HEK293 (cell line): ENCODE results near the gene SYNGR1.
"Not testable (repeated sequence)": the region's sequence is repeated elsewhere in the genome, so short reads cannot be mapped to it uniquely, and the experiment has no call there.

Experiments used
- CTCF ChIA-PET: fragments of 350-600 bp; formaldehyde crosslinking; extraction: SDS; loops from one replicate; lab custom pipeline; 2021; ENCODE audit warnings: antibody characterized with exemption; lab: Yijun Ruan, JAX
- POLR2A ChIA-PET: fragments of 300-600 bp; formaldehyde crosslinking; extraction: SDS; loops from one replicate; lab custom pipeline; 2020; ENCODE audit warnings: antibody characterized with exemption, inconsistent platforms; lab: Yijun Ruan, JAX
- H3K27ac ChIP-seq: fragments of 200-500 bp; sonication (Bioruptor generic); 2 replicates; pipeline ENCODE4 v1.5.1; 2014; ENCODE audit warnings: low read depth, low read length, control low read depth, inconsistent platforms; ENCODE audit errors: extremely low read depth
- H3K36me3 ChIP-seq, 2 experiments: fragments of 200-500 bp in 1 of 2; sonication (Bioruptor generic) in 1 of 2; 1 replicate in 1 of 2; 2 replicates in 1 of 2; pipeline ENCODE4 v1.5.1; 2014 to 2017; ENCODE audit warnings: inconsistent platforms in 2 of 2, low read length in 2 of 2; ENCODE audit not compliant: control insufficient read depth in 2 of 2, insufficient read depth in 1 of 2
- H3K4me1 ChIP-seq: fragments of 200-500 bp; sonication (Bioruptor generic); 2 replicates; pipeline ENCODE4 v1.5.1; 2014; ENCODE audit warnings: mild to moderate bottlenecking, low read length, inconsistent platforms; ENCODE audit not compliant: control insufficient read depth, insufficient read depth
- H3K4me3 ChIP-seq: 2 replicates; pipeline ENCODE4 v1.5.1; 2011; ENCODE audit warnings: low read depth, mild to moderate bottlenecking, control low read depth, low read length, moderate library complexity
- H3K9me3 ChIP-seq: fragments of 200-500 bp; sonication (Bioruptor generic); 2 replicates; pipeline ENCODE4 v1.5.1; 2014; ENCODE audit warnings: low read depth, low read length, inconsistent platforms; ENCODE audit not compliant: control insufficient read depth, insufficient read depth
- OVOL3 ChIP-seq: fragments of 450-650 bp; formaldehyde crosslinking; IDR thresholded peaks from 2 replicates; pipeline ENCODE4 v1.5.1; 2016; ENCODE audit warnings: missing biosample characterization, missing genetic modification characterization
- SP7 ChIP-seq: fragments of 450-650 bp; formaldehyde crosslinking; IDR thresholded peaks from 2 replicates; pipeline ENCODE4 v1.5.1; 2016; ENCODE audit warnings: missing biosample characterization, missing genetic modification characterization
- ZBTB48 ChIP-seq: fragments of 450-650 bp; formaldehyde crosslinking; IDR thresholded peaks from 2 replicates; pipeline ENCODE4 v1.5.1; 2016; ENCODE audit warnings: missing biosample characterization, missing genetic modification characterization
- ZNF140 ChIP-seq: fragments of 450-650 bp; formaldehyde crosslinking; IDR thresholded peaks from 2 replicates; pipeline ENCODE4 v1.5.1; 2016; ENCODE audit warnings: missing biosample characterization, missing genetic modification characterization
- ZNF146 ChIP-seq: fragments of 450-650 bp; formaldehyde crosslinking; IDR thresholded peaks from 2 replicates; pipeline ENCODE4 v1.5.1; 2016; ENCODE audit warnings: missing biosample characterization, missing genetic modification characterization
- ZNF2 ChIP-seq: fragments of 450-650 bp; formaldehyde crosslinking; IDR thresholded peaks from 2 replicates; pipeline ENCODE4 v1.5.1; 2016; ENCODE audit warnings: missing biosample characterization, missing genetic modification characterization
- ZNF211 ChIP-seq: fragments of 450-650 bp; formaldehyde crosslinking; IDR thresholded peaks from 2 replicates; pipeline ENCODE4 v1.5.1; 2016; ENCODE audit warnings: low read depth, missing biosample characterization, missing genetic modification characterization
- ZNF514 ChIP-seq: fragments of 450-650 bp; formaldehyde crosslinking; IDR thresholded peaks from 2 replicates; pipeline ENCODE4 v1.5.1; 2016; ENCODE audit warnings: missing biosample characterization, missing genetic modification characterization
- ZNF544 ChIP-seq: fragments of 450-650 bp; formaldehyde crosslinking; IDR thresholded peaks from 2 replicates; pipeline ENCODE4 v1.5.0; 2017; ENCODE audit warnings: missing biosample characterization, missing genetic modification characterization
- ZNF707 ChIP-seq: fragments of 450-650 bp; formaldehyde crosslinking; IDR thresholded peaks from 2 replicates; pipeline ENCODE4 v1.5.1; 2016; ENCODE audit warnings: missing biosample characterization, missing genetic modification characterization
- TF ChIP-seq, protein P1 (sequence below): fragments of 450-650 bp; formaldehyde crosslinking; IDR thresholded peaks from 2 replicates; pipeline ENCODE4 v1.5.1; 2016; ENCODE audit warnings: missing biosample characterization, missing genetic modification characterization, borderline replicate concordance
- TF ChIP-seq, protein P2 (sequence below): fragments of 450-650 bp; formaldehyde crosslinking; conservative IDR thresholded peaks from 2 replicates; pipeline ENCODE4 v1.5.1; 2016; ENCODE audit warnings: low read depth, missing biosample characterization, missing genetic modification characterization
- TF ChIP-seq, protein P3 (sequence below): fragments of 450-650 bp; formaldehyde crosslinking; IDR thresholded peaks from 2 replicates; pipeline ENCODE4 v1.5.1; 2016; ENCODE audit warnings: missing biosample characterization, missing genetic modification characterization

The SYNGR1 gene

DNA sequence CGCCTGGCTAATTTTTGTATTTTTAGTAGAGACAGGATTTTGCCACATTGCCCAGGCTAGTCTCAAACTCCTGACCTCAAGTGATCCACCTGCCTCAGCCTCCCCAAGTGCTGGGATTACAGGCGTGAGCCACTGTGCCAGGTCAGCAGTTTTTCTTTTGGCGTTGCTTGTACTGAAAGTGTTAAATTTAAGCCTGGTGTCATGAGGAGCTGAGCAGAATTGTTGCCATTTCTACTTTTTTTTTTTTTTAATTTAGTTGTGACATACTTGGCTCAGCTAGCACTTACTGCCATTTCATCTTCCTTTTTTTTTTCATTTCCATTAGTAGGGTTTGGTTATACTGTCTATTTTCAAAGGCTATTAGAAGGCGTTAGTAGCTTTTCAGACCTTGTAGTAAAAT lies 60.5 kb downstream of the SYNGR1 start:
- no peak overlapping the region for H3K4me3 ChIP-seq
- no peaks in the 10 kb centered on the region for H3K4me1 ChIP-seq
- TF ChIP-seq ZNF140 (tag by site-specific recombination) (peak; percentile 79), ZNF211 (tag by site-specific recombination) (no peak)
- no peaks in the 10 kb centered on the region for H3K9me3 ChIP-seq
- ChIA-PET POLR2A (no interaction called here), CTCF (interaction anchor here (0.7 to 1.3 kb wide), 3 partner anchors 10 to 119 kb away, joined by 3 to 4 read pairs (median 3); no protein-coding TSS in a partner anchor)
- peaks cover 0 to 13% of the 10 kb centered on the region in 2 experiments; a peak in 1 of 3 replicates for H3K36me3 ChIP-seq
- H3K27ac ChIP-seq, result no peak overlapping the region

DNA sequence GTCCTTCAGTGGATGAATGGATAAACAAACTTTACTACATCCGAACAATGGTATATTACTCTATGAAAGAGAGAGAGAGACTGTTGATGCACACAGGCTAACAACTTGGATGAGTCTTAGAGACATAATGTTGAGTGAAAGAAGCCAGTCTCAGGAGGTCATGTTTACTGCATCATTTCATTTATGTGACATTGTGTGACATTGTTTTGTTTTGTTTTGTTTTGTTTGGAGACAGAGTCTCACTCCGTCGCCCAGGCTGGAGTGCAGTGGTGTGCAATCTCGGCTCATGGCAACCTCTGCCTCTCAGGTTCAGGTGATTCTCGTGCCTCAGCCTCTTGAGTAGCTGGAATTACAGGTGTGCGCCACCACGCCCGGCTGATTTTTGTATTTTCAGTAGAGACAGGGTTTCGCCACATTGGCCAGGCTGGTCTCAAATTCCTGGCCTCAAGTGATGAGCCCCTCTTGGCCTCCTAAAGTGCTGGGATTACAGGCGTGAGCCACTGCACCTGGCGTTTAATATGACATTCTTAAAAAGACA lies 62.1 kb downstream of the SYNGR1 start:
- CTCF ChIA-PET, result not testable (repeated sequence)

DNA sequence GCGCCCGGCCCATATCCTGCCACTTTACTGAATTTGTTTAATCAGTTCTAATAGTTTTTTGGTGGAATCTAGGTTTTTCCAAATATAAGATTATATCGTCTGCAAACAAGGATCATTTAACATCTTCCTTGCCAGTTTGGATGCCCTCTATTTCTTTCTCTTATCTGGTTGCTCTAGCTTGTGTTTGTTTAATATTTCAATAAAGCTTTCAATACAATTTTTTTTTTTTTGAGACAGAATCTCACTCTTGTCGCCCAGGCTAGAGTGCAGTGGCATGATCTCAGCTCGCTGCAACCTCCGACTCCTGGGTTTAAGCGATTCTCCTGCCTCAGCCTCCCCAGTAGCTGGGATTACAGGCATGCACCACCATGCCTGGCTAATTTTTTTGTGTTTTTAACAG lies 63.4 kb downstream of the SYNGR1 start:
- H3K4me3 ChIP-seq, H3K4me1 ChIP-seq, H3K27ac ChIP-seq, H3K9me3 ChIP-seq: not testable (repeated sequence)
- ChIA-PET POLR2A (interaction anchor here (0.7 kb wide), 1 partner anchor 94 kb away, joined by 7 read pairs; the partner anchor contains the start of gene RPL3), CTCF (interaction anchor here (0.9 kb wide), 1 partner anchor 21 kb away, joined by 3 read pairs; no protein-coding TSS in a partner anchor)
- peaks cover 0 to 34% of the 10 kb centered on the region in 2 experiments; a peak in 2 of 3 replicates for H3K36me3 ChIP-seq

More for the DNA sequence above, 62.1 kb downstream of the SYNGR1 start:
- POLR2A ChIA-PET, H3K9me3 ChIP-seq, H3K4me3 ChIP-seq, H3K27ac ChIP-seq, H3K4me1 ChIP-seq: not testable (repeated sequence)
- peaks cover 0 to 22% of the 10 kb centered on the region in 2 experiments; a peak in 1 of 3 replicates for H3K36me3 ChIP-seq

DNA sequence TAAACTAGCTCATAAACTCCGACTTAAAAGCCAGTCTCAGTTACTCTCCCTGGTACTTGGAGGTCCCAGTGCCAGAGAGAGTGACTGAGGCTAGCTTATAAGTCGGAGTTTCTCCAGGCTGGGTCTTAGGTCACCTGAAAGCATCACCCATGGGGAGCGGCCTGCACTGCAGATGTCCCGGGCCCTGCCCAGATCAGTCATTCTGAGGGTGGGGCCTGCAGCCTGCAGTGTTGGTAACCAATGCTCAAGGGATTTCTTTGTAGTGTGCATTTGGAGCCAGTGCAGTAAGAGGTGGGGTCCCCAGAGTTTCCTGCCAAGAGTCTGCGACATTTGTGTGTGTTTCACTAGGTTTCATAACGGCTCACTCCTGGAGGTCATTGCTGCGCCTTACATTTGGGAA lies 64.6 kb downstream of the SYNGR1 start:
- POLR2A ChIA-PET, result interaction anchor here (1.7 kb wide), 1 partner anchor 15 kb away, joined by 5 read pairs; the partner anchor contains the start of gene TAB1
- no peak overlapping the region for H3K27ac ChIP-seq
- CTCF ChIA-PET, result interaction anchor here (0.5 to 0.7 kb wide), 3 partner anchors 11 to 113 kb away, joined by 3 read pairs; no protein-coding TSS in a partner anchor
- H3K9me3 ChIP-seq, result no peaks in the 10 kb centered on the region
- no peaks in the 10 kb centered on the region for H3K4me1 ChIP-seq
- H3K36me3 ChIP-seq, result peaks cover 5 to 45% of the 10 kb centered on the region in 2 experiments; a peak in 2 of 3 replicates
- no peak overlapping the region for H3K4me3 ChIP-seq
- TF ChIP-seq, protein P1, sequence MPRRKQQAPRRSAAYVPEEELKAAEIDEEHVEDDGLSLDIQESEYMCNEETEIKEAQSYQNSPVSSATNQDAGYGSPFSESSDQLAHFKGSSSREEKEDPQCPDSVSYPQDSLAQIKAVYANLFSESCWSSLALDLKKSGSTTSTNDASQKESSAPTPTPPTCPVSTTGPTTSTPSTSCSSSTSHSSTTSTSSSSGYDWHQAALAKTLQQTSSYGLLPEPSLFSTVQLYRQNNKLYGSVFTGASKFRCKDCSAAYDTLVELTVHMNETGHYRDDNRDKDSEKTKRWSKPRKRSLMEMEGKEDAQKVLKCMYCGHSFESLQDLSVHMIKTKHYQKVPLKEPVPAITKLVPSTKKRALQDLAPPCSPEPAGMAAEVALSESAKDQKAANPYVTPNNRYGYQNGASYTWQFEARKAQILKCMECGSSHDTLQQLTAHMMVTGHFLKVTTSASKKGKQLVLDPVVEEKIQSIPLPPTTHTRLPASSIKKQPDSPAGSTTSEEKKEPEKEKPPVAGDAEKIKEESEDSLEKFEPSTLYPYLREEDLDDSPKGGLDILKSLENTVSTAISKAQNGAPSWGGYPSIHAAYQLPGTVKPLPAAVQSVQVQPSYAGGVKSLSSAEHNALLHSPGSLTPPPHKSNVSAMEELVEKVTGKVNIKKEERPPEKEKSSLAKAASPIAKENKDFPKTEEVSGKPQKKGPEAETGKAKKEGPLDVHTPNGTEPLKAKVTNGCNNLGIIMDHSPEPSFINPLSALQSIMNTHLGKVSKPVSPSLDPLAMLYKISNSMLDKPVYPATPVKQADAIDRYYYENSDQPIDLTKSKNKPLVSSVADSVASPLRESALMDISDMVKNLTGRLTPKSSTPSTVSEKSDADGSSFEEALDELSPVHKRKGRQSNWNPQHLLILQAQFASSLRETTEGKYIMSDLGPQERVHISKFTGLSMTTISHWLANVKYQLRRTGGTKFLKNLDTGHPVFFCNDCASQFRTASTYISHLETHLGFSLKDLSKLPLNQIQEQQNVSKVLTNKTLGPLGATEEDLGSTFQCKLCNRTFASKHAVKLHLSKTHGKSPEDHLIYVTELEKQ (tag by site-specific recombination), result no peak
- TF ChIP-seq ZNF2 (tag by site-specific recombination), result no peak
- TF ChIP-seq ZNF514 (tag by site-specific recombination), result no peak

DNA sequence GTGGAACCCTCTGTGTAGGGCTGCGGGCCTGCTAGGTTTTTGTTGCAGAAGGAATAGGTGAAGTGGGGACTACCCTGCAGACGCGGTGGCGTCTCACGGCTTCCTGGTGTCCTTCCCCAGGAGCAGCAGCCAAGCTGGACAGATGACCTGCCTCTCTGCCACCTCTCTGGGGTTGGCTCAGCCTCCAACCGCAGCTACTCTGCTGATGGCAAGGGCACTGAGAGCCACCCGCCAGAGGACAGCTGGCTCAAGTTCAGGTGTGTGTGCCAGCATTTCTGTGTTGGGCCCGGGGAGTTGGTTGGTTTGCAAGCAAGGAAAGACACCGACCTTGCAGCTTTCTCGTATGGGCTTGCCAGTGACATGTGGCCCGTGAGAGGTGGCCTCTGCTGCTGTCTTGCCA lies 65.1 kb downstream of the SYNGR1 start:
- ChIA-PET CTCF (interaction anchor here (0.6 to 1.0 kb wide), 2 partner anchors 22 to 610 kb away, joined by 3 read pairs; no protein-coding TSS in a partner anchor), POLR2A (interaction anchor here (0.5 to 1.7 kb wide), 2 partner anchors 15 to 1636 kb away, joined by 4 to 5 read pairs; partner anchors contain the start of gene TAB1)
- Histone ChIP-seq H3K4me1 (no peaks in the 10 kb centered on the region), H3K4me3 (no peak overlapping the region), H3K9me3 (no peaks in the 10 kb centered on the region), H3K27ac (no peak overlapping the region), H3K36me3 (peaks cover 8 to 51% of the 10 kb centered on the region in 2 experiments; a peak in 2 of 3 replicates)
- TF ChIP-seq, protein P2, sequence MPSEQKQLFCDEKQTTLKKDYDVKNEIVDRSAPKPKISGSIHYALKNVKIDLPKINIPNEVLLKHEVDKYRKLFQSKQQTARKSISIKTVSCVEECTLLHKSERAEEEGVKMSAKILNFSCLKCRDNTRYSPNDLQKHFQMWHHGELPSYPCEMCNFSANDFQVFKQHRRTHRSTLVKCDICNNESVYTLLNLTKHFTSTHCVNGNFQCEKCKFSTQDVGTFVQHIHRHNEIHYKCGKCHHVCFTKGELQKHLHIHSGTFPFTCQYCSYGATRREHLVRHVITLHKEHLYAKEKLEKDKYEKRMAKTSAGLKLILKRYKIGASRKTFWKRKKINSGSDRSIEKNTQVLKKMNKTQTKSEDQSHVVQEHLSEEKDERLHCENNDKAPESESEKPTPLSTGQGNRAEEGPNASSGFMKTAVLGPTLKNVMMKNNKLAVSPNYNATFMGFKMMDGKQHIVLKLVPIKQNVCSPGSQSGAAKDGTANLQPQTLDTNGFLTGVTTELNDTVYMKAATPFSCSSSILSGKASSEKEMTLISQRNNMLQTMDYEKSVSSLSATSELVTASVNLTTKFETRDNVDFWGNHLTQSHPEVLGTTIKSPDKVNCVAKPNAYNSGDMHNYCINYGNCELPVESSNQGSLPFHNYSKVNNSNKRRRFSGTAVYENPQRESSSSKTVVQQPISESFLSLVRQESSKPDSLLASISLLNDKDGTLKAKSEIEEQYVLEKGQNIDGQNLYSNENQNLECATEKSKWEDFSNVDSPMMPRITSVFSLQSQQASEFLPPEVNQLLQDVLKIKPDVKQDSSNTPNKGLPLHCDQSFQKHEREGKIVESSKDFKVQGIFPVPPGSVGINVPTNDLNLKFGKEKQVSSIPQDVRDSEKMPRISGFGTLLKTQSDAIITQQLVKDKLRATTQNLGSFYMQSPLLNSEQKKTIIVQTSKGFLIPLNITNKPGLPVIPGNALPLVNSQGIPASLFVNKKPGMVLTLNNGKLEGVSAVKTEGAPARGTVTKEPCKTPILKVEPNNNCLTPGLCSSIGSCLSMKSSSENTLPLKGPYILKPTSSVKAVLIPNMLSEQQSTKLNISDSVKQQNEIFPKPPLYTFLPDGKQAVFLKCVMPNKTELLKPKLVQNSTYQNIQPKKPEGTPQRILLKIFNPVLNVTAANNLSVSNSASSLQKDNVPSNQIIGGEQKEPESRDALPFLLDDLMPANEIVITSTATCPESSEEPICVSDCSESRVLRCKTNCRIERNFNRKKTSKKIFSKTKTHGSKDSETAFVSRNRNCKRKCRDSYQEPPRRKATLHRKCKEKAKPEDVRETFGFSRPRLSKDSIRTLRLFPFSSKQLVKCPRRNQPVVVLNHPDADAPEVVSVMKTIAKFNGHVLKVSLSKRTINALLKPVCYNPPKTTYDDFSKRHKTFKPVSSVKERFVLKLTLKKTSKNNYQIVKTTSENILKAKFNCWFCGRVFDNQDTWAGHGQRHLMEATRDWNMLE, result no peak
- TF ChIP-seq ZNF146 (tag by site-specific recombination) (no peak), ZNF544 (no peak), ZBTB48 (tag by site-specific recombination) (no peak), ZNF707 (no peak), SP7 (tag by site-specific recombination) (no peak), OVOL3 (tag by site-specific recombination) (no peak)
- TF ChIP-seq, protein P3, sequence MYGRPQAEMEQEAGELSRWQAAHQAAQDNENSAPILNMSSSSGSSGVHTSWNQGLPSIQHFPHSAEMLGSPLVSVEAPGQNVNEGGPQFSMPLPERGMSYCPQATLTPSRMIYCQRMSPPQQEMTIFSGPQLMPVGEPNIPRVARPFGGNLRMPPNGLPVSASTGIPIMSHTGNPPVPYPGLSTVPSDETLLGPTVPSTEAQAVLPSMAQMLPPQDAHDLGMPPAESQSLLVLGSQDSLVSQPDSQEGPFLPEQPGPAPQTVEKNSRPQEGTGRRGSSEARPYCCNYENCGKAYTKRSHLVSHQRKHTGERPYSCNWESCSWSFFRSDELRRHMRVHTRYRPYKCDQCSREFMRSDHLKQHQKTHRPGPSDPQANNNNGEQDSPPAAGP (tag by site-specific recombination), result no peak
